ENCODE data around the gene DOCK9.

The DOCK9 gene

DNA sequence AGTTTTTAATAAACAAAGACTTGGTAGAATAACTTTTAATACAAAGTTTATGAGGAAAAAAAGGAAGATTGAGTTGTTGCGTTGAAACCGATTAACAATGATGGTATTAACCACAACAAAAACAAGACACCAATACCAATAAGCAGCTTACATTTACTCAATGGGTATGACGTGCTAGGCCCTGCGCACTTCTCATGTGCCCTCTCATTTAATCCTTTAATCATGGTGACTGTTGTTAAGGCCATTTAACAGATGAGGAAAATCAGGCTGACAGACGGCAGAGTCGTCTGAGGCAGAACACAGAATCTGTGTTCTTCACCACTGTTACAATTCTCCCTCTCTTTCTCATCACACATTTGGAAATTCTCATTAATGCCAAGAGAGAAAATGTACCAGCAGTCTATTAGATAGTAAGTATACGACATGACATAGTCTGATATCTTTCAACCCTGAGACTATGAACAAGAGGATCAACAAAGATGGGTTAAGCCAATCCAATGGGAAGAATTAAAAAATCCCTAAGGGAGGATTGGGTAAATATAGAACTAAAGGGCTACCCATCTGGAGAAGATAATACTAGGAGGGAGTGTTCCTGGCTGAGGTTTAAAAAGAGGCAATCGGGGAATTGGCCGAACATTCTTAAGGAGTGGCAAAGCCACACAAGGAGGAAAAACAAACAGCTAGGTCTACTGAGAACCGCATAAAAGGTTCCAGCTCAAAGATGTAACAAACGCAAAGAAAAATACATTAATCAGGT, 54.0 kb downstream of the DOCK9 start:
- H3K27ac ChIP-seq (ENCODE audit: low read length, poor library complexity, severe bottlenecking) = no peak overlapping the region
- H2AFZ ChIP-seq (ENCODE audit: low read depth, low read length) = no peak overlapping the region
- H3K4me3 ChIP-seq (ENCODE audit: insufficient read depth in 1 of 2, low read depth in 1 of 2, low read length in 2 of 2) = no peak overlapping the region
- WGBS = 94% methylated on average over 8 of the region's 11 CpGs
- H3K36me3 ChIP-seq (ENCODE audit: control insufficient read depth in 1 of 2, insufficient read depth in 2 of 2, low read depth in 1 of 2, low read length in 2 of 2) = peaks cover 7 to 8% of the 10 kb centered on the region in 2 experiments
- H3K27me3 ChIP-seq (ENCODE audit: control insufficient read depth in 1 of 2, insufficient read depth in 1 of 2, low read length in 2 of 2) = no peaks in the 10 kb centered on the region
- H2BK12ac ChIP-seq (ENCODE audit: low read length in 2 of 2) = no peak overlapping the region
- H2BK5ac ChIP-seq (ENCODE audit: low read depth, low read length, poor library complexity, severe bottlenecking) = no peak overlapping the region
- H3K4ac ChIP-seq (ENCODE audit: low read depth in 1 of 2, low read length in 2 of 2) = no peak overlapping the region
- H3K9ac ChIP-seq (ENCODE audit: low read length) = peak overlapping the region; percentile 10
- no peak overlapping the region for H4K91ac ChIP-seq (ENCODE audit: low read length)
- H3K4me1 ChIP-seq (ENCODE audit: control insufficient read depth, insufficient read depth, low read depth, low read length) = no peaks in the 10 kb centered on the region
- no peak overlapping the region for H3K4me2 ChIP-seq (ENCODE audit: low read length, poor library complexity, severe bottlenecking)
- H3K23ac ChIP-seq (ENCODE audit: low read length in 2 of 2) = no peak overlapping the region
- no peak overlapping the region for H2BK15ac ChIP-seq (ENCODE audit: low read depth, poor library complexity, severe bottlenecking)
- no peak overlapping the region for H4K8ac ChIP-seq (ENCODE audit: low read length)
- no peak overlapping the region for H2AK5ac ChIP-seq (ENCODE audit: low read length, severe bottlenecking)
- H3K18ac ChIP-seq (ENCODE audit: low read depth in 1 of 2, low read length in 2 of 2) = no peak overlapping the region
- H3K9me3 ChIP-seq (ENCODE audit: control insufficient read depth, low read length) = no peaks in the 10 kb centered on the region
- H2BK120ac ChIP-seq (ENCODE audit: low read depth, low read length) = no peak overlapping the region
- no peak for DNase-seq
- no peak overlapping the region for H3K14ac ChIP-seq (ENCODE audit: low read length in 2 of 2)
- peaks cover 6% of the 10 kb centered on the region for H3K79me1 ChIP-seq (replicated peaks; ENCODE audit: low read length, poor library complexity, severe bottlenecking)

DNA sequence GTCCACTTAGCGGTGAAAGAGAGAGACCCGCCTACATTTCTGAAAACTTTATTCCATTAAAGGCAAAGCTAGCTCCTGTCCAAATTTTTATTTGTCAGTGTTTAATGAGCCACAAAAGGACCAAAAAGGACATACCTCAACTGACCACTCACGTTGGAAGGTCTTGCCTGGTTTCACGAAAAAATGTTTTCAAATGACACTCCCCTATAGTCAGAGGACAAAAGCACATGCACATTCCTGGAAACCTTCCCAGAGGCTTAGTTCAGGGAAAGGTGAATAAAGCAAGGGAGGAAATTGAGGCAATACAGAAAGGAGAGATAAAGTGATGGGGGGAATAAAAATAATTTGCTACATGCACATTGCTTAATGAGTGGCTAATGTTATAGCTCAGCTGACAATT, 55.6 kb downstream of the DOCK9 start:
- no peak overlapping the region for H2AFZ ChIP-seq (ENCODE audit: low read depth, low read length)
- H3K23ac ChIP-seq (ENCODE audit: low read length in 2 of 2) = no peak overlapping the region
- H2BK120ac ChIP-seq (ENCODE audit: low read depth, low read length) = no peak overlapping the region
- no peak overlapping the region for H2BK5ac ChIP-seq (ENCODE audit: low read depth, low read length, poor library complexity, severe bottlenecking)
- H2BK12ac ChIP-seq (ENCODE audit: low read length in 2 of 2) = no peak overlapping the region
- peaks cover 10% of the 10 kb centered on the region for H3K79me1 ChIP-seq (replicated peaks; ENCODE audit: low read length, poor library complexity, severe bottlenecking)
- H3K4me2 ChIP-seq (ENCODE audit: low read length, poor library complexity, severe bottlenecking) = no peak overlapping the region
- DNase-seq = no peak
- H2AK5ac ChIP-seq (ENCODE audit: low read length, severe bottlenecking) = no peak overlapping the region
- H3K4me1 ChIP-seq (ENCODE audit: control insufficient read depth, insufficient read depth, low read depth, low read length) = no peaks in the 10 kb centered on the region
- no peak overlapping the region for H4K8ac ChIP-seq (ENCODE audit: low read length)
- H3K18ac ChIP-seq (ENCODE audit: low read depth in 1 of 2, low read length in 2 of 2) = no peak overlapping the region
- no peaks in the 10 kb centered on the region for H3K27me3 ChIP-seq (ENCODE audit: control insufficient read depth in 1 of 2, insufficient read depth in 1 of 2, low read length in 2 of 2)
- H3K9ac ChIP-seq (ENCODE audit: low read length) = no peak overlapping the region
- H3K9me3 ChIP-seq (ENCODE audit: control insufficient read depth, low read length) = no peaks in the 10 kb centered on the region
- 93% methylated on average over 3 of the region's 4 CpGs for WGBS
- H3K4me3 ChIP-seq (ENCODE audit: insufficient read depth in 1 of 2, low read depth in 1 of 2, low read length in 2 of 2) = no peak overlapping the region
- no peak overlapping the region for H3K14ac ChIP-seq (ENCODE audit: low read length in 2 of 2)
- H3K36me3 ChIP-seq (ENCODE audit: control insufficient read depth in 1 of 2, insufficient read depth in 2 of 2, low read depth in 1 of 2, low read length in 2 of 2) = peaks cover 7 to 16% of the 10 kb centered on the region in 2 experiments
- no peak overlapping the region for H3K27ac ChIP-seq (ENCODE audit: low read length, poor library complexity, severe bottlenecking)
- no peak overlapping the region for H4K91ac ChIP-seq (ENCODE audit: low read length)
- no peak overlapping the region for H3K4ac ChIP-seq (ENCODE audit: low read depth in 1 of 2, low read length in 2 of 2)
- no peak overlapping the region for H2BK15ac ChIP-seq (ENCODE audit: low read depth, poor library complexity, severe bottlenecking)

DNA sequence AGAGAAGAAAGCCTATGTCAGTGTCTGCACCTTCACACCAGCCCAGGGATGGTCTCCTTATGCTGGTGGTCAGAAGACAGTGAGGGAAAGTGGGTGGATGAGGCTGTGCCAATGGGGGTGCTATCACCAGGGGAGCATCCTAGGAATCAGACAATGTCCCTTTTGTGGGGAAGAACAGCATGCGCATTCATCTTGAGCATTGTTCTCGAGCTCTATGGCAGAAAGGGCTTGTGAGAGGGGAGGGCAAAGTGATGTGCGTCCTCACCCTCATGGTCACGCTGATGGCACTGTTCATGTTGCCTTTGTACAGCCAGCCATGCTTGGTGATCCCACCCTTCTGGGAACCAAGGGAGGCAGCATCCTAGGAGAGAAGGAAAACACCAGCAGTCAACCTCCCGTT, 56.1 kb downstream of the DOCK9 start:
- Histone ChIP-seq H2AK5ac (ENCODE audit: low read length, severe bottlenecking) (no peak overlapping the region), H3K4me2 (ENCODE audit: low read length, poor library complexity, severe bottlenecking) (no peak overlapping the region), H2BK5ac (ENCODE audit: low read depth, low read length, poor library complexity, severe bottlenecking) (no peak overlapping the region), H3K9ac (ENCODE audit: low read length) (no peak overlapping the region), H3K23ac (ENCODE audit: low read length in 2 of 2) (no peak overlapping the region), H4K91ac (ENCODE audit: low read length) (no peak overlapping the region), H4K8ac (ENCODE audit: low read length) (no peak overlapping the region), H3K36me3 (ENCODE audit: control insufficient read depth in 1 of 2, insufficient read depth in 2 of 2, low read depth in 1 of 2, low read length in 2 of 2) (peaks cover 7 to 16% of the 10 kb centered on the region in 2 experiments), H3K27me3 (ENCODE audit: control insufficient read depth in 1 of 2, insufficient read depth in 1 of 2, low read length in 2 of 2) (no peaks in the 10 kb centered on the region), H3K79me1 (replicated peaks; ENCODE audit: low read length, poor library complexity, severe bottlenecking) (peaks cover 9% of the 10 kb centered on the region), H3K18ac (ENCODE audit: low read depth in 1 of 2, low read length in 2 of 2) (no peak overlapping the region), H2AFZ (ENCODE audit: low read depth, low read length) (no peak overlapping the region), H3K4me3 (ENCODE audit: insufficient read depth in 1 of 2, low read depth in 1 of 2, low read length in 2 of 2) (no peak overlapping the region), H2BK120ac (ENCODE audit: low read depth, low read length) (no peak overlapping the region), H3K4me1 (ENCODE audit: control insufficient read depth, insufficient read depth, low read depth, low read length) (no peaks in the 10 kb centered on the region), H3K9me3 (ENCODE audit: control insufficient read depth, low read length) (no peaks in the 10 kb centered on the region), H3K27ac (ENCODE audit: low read length, poor library complexity, severe bottlenecking) (no peak overlapping the region), H3K4ac (ENCODE audit: low read depth in 1 of 2, low read length in 2 of 2) (no peak overlapping the region), H3K14ac (ENCODE audit: low read length in 2 of 2) (no peak overlapping the region), H2BK12ac (ENCODE audit: low read length in 2 of 2) (no peak overlapping the region), H2BK15ac (ENCODE audit: low read depth, poor library complexity, severe bottlenecking) (no peak overlapping the region)
- no peak for DNase-seq
- WGBS = 94% methylated on average over 5 of the region's 5 CpGs

DNA sequence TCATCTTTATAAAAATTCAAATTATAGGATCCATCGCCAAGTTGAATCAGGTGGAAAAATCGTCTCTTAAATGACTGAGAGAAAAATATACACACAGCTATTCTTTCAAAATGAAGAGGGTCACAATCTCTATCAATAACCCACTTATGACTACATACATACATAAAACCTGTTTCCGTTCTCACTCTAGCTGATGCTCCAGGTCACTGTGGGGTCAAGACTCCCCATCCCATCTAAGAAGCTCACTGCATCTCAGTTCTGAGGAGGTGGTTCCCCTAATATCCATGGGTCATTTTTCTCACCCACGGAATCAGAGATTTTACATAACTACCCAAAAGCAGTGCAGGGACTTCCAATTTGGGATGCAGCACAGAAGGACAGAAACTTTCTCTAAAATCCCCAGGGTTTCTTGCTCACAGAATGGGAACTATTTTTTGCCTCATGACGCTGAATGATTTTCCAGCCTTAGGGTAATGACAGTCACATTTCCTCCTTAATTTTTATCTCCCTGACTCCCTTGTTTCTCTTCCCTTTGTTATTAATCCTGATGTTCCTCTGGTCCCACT, 56.8 kb downstream of the DOCK9 start:
- DNase-seq = no peak
- Histone ChIP-seq H3K18ac (ENCODE audit: low read depth in 1 of 2, low read length in 2 of 2) (no peak overlapping the region), H4K91ac (ENCODE audit: low read length) (no peak overlapping the region)

More for the DNA sequence above, 56.8 kb downstream of the DOCK9 start:
- Histone ChIP-seq H3K79me1 (replicated peaks; ENCODE audit: low read length, poor library complexity, severe bottlenecking) (peaks cover 10% of the 10 kb centered on the region), H3K36me3 (ENCODE audit: control insufficient read depth in 1 of 2, insufficient read depth in 2 of 2, low read depth in 1 of 2, low read length in 2 of 2) (peaks cover 7 to 18% of the 10 kb centered on the region in 2 experiments), H3K27ac (ENCODE audit: low read length, poor library complexity, severe bottlenecking) (no peak overlapping the region), H2AK5ac (ENCODE audit: low read length, severe bottlenecking) (no peak overlapping the region), H3K9ac (ENCODE audit: low read length) (no peak overlapping the region), H3K4me1 (ENCODE audit: control insufficient read depth, insufficient read depth, low read depth, low read length) (no peaks in the 10 kb centered on the region), H3K4me3 (ENCODE audit: insufficient read depth in 1 of 2, low read depth in 1 of 2, low read length in 2 of 2) (no peak overlapping the region), H3K14ac (ENCODE audit: low read length in 2 of 2) (no peak overlapping the region), H2BK15ac (ENCODE audit: low read depth, poor library complexity, severe bottlenecking) (no peak overlapping the region), H4K8ac (ENCODE audit: low read length) (no peak overlapping the region), H3K9me3 (ENCODE audit: control insufficient read depth, low read length) (no peaks in the 10 kb centered on the region), H2BK5ac (ENCODE audit: low read depth, low read length, poor library complexity, severe bottlenecking) (no peak overlapping the region), H3K4me2 (ENCODE audit: low read length, poor library complexity, severe bottlenecking) (no peak overlapping the region), H3K23ac (ENCODE audit: low read length in 2 of 2) (no peak overlapping the region), H3K4ac (ENCODE audit: low read depth in 1 of 2, low read length in 2 of 2) (no peak overlapping the region), H2BK12ac (ENCODE audit: low read length in 2 of 2) (no peak overlapping the region), H3K27me3 (ENCODE audit: control insufficient read depth in 1 of 2, insufficient read depth in 1 of 2, low read length in 2 of 2) (no peaks in the 10 kb centered on the region), H2AFZ (ENCODE audit: low read depth, low read length) (no peak overlapping the region), H2BK120ac (ENCODE audit: low read depth, low read length) (no peak overlapping the region)
- WGBS = 92% methylated on average over 5 of the region's 5 CpGs

All from mesenchymal stem cell (in vitro differentiated cells and primary cell).